ENCODE results near the gene CEACAM3. TPM values are rescaled to one million over a fixed set of nuclear protein-coding genes. Genes with fewer than 3 reads are reported as not detected.
A peak's percentile ranks its signal among the peaks of the same experiment; 100 is the strongest.

The CEACAM3 gene
- total and polyA plus RNA-seq, 7 donors: 2.3 TPM; not detected in 6

- Histone ChIP-seq H3K4me1 (no peaks in the 10 kb centered on the region), H3K4me3 (no peak overlapping the region), H3K9me3 (no peaks in the 10 kb centered on the region), H3K27ac (no peak overlapping the region), H3K27me3 (peaks cover 0 to 6% (median 0%) of the 10 kb centered on the region in 3 donors), H3K36me3 (no peaks in the 10 kb centered on the region)
- TF ChIP-seq POLR2A (IDR thresholded peaks at IDR 0.05): no peak
- TF ChIP-seq CTCF (IDR thresholded peaks at IDR 0.05): no peak
- no peak for TF ChIP-seq POLR2AphosphoS5 (IDR thresholded peaks at IDR 0.05)
- no peak for TF ChIP-seq EP300 (IDR thresholded peaks at IDR 0.05)
- 74 to 90% methylated on average over 3 of the region's 3 CpGs for WGBS, 2 donors
- intact Hi-C loops (cut with DNase I): no loop called here
- no peak for DNase-seq
Observed at GRCh38 chr19:41811981-41812380, 15.6 kb downstream of the CEACAM3 start.

- no peak for TF ChIP-seq POLR2A (IDR thresholded peaks at IDR 0.05)
- TF ChIP-seq EP300 (IDR thresholded peaks at IDR 0.05): no peak
- no peak for TF ChIP-seq CTCF (IDR thresholded peaks at IDR 0.05)
- no peak for TF ChIP-seq POLR2AphosphoS5 (IDR thresholded peaks at IDR 0.05)
- WGBS, 2 donors: 68 to 72% methylated on average over 4 of the region's 4 CpGs
- DNase-seq: no peak
Observed at GRCh38 chr19:41813911-41814310, 17.5 kb downstream of the CEACAM3 start.

GRCh38 chr19:41815301-41815700 lies 18.9 kb downstream of the CEACAM3 start:
- no peaks in the 10 kb centered on the region for H3K27me3 ChIP-seq
- no peaks in the 10 kb centered on the region for H3K9me3 ChIP-seq
- H3K36me3 ChIP-seq: no peaks in the 10 kb centered on the region
- H3K27ac ChIP-seq: no peak overlapping the region
- H3K4me1 ChIP-seq: no peaks in the 10 kb centered on the region
- intact Hi-C loops (cut with DNase I): no loop called here
- no peak for TF ChIP-seq POLR2AphosphoS5 (IDR thresholded peaks at IDR 0.05)
- TF ChIP-seq EP300 (IDR thresholded peaks at IDR 0.05): no peak
- 67 to 76% methylated on average over 4 of the region's 4 CpGs for WGBS, 2 donors
- H3K4me3 ChIP-seq: no peak overlapping the region
- no peak for DNase-seq

More at GRCh38 chr19:41813911-41814310, 17.5 kb downstream of the CEACAM3 start:
- Histone ChIP-seq H3K4me3 (no peak overlapping the region), H3K4me1 (no peaks in the 10 kb centered on the region), H3K36me3 (no peaks in the 10 kb centered on the region), H3K9me3 (no peaks in the 10 kb centered on the region), H3K27me3 (peaks cover 0 to 6% (median 0%) of the 10 kb centered on the region in 3 donors), H3K27ac (no peak overlapping the region)
- intact Hi-C loops (cut with DNase I): no loop called here

GRCh38 chr19:41816761-41817160 lies 20.4 kb downstream of the CEACAM3 start:
- Histone ChIP-seq H3K36me3 (no peaks in the 10 kb centered on the region), H3K27me3 (peaks cover 0 to 5% (median 5%) of the 10 kb centered on the region in 3 donors), H3K4me1 (no peaks in the 10 kb centered on the region), H3K9me3 (no peaks in the 10 kb centered on the region), H3K27ac (no peak overlapping the region), H3K4me3 (no peak overlapping the region)
- intact Hi-C loops (cut with DNase I): no loop called here
- WGBS, 2 donors: 12 to 65% methylated on average over 2 of the region's 2 CpGs
- TF ChIP-seq POLR2A (IDR thresholded peaks at IDR 0.05) (no peak), CTCF (IDR thresholded peaks at IDR 0.05) (no peak), POLR2AphosphoS5 (IDR thresholded peaks at IDR 0.05) (no peak), EP300 (IDR thresholded peaks at IDR 0.05) (no peak)
- no peak for DNase-seq

GRCh38 chr19:41821003-41821735 lies 24.8 kb downstream of the CEACAM3 start:
- peaks cover 0 to 6% (median 5%) of the 10 kb centered on the region in 3 donors for H3K27me3 ChIP-seq
- 29 to 38% methylated on average over 12 of the region's 12 CpGs for WGBS, 2 donors
- H3K36me3 ChIP-seq: no peaks in the 10 kb centered on the region
- no peaks in the 10 kb centered on the region for H3K9me3 ChIP-seq
- intact Hi-C loops (cut with DNase I): no loop called here
- TF ChIP-seq POLR2A (IDR thresholded peaks at IDR 0.05) (no peak), CTCF (IDR thresholded peaks at IDR 0.05) (peak in 2 of 4 experiments; percentile 16 to 31), POLR2AphosphoS5 (IDR thresholded peaks at IDR 0.05) (no peak)
- H3K27ac ChIP-seq: no peak overlapping the region
- H3K4me1 ChIP-seq: no peaks in the 10 kb centered on the region
- no peak overlapping the region for H3K4me3 ChIP-seq
- no peak for DNase-seq
